Psoas muscle (tissue), 8 donors: ENCODE results near the gene WIPF1. TPM values are rescaled to one million over a fixed set of nuclear protein-coding genes. Genes with fewer than 3 reads are reported as not detected.

Source experiments
- ATAC-seq, 4 donors: fragments of 200-7000 bp; cut with Tn5 transposase; one replicate each; pipeline ENCODE4 v1.9.1; 2020; ENCODE audit warnings: moderate library complexity in 3 of 4, mild to moderate bottlenecking in 2 of 4
- DNase-seq, 2 donors: peaks; one replicate each; pipeline ENCODE4 v3.0.0-alpha.2; 2020
- H3K27ac ChIP-seq: fragments of 200-600 bp; one replicate; pipeline ENCODE4 v1.8.0; 2022
- H3K27me3 ChIP-seq, 3 donors: fragments of 200-600 bp in 1 of 3; one replicate each; pipeline versions ENCODE4 v1.6.1 to v1.8.0; 2013 to 2022; ENCODE audit warnings: low read length in 2 of 3, mild to moderate bottlenecking in 2 of 3, moderate library complexity in 1 of 3; ENCODE audit not compliant: insufficient read depth in 3 of 3
- H3K36me3 ChIP-seq, 2 donors: fragments of 200-600 bp in 1 of 2; one replicate each; pipeline versions ENCODE4 v1.6.1 to v1.8.0; 2013 to 2022; ENCODE audit warnings: low read depth in 1 of 2, mild to moderate bottlenecking in 1 of 2, moderate library complexity in 1 of 2; ENCODE audit not compliant: insufficient read depth in 1 of 2
- H3K4me1 ChIP-seq: fragments of 200-600 bp; one replicate; pipeline ENCODE4 v1.8.0; 2022
- H3K4me3 ChIP-seq: fragments of 200-600 bp; one replicate; pipeline ENCODE4 v1.8.0; 2022; ENCODE audit warnings: mild to moderate bottlenecking
- H3K9me3 ChIP-seq: fragments of 200-600 bp; one replicate; pipeline ENCODE4 v1.8.0; 2022
- CTCF ChIP-seq: fragments of 200-600 bp; IDR thresholded peaks from one replicate; pipeline ENCODE4 v1.8.0; 2022; ENCODE audit warnings: antibody characterized with exemption
- WGBS, 3 donors: extraction: QIAGEN DNeasy Blood & Tissue Kit; methylation state at CpG; one replicate each; pipeline versions ENCODE4 v1.1.6 to v1.1.7; 2013; 5-methylcytosine and 5-hydroxymethylcytosine counted together
- intact Hi-C, 2 donors: fragments of 100-400 bp; cut with DNase I; formaldehyde crosslinking; loops; one replicate each; pipeline versions ENCODE4 v1.11.0 to v1.14.2; 2022
- polyA plus RNA-seq, 3 donors: library from polyadenylated mRNA; stranded (reverse); fragments of 200-250 nt; gene quantifications; one replicate each; pipeline ENCODE4 v1.2.3, GENCODE V29; 2013
- total RNA-seq, 4 donors: library from RNA; stranded (reverse); fragmentation: NEBNext Ultra II Directional in 2 of 4; extraction: Animal tissue kit (Norgen Biotek cat#: 25700) in 2 of 4; gene quantifications; one replicate each; pipeline versions ENCODE4 v1.2.1 to v1.2.4, GENCODE V29; 2021 to 2023
- donor health status: healthy with polysubstance abuse.
- donor health status: DM: no; HTN: no; CAD: no; lungs with moderate emphysema.
- donor health status: Bipolar disorder and iron deficiency.
- donor health status: healthy.
- donor health status: DM: yes; HTN: yes; CAD: no.
- donor health status: DM: no; HTN: no; CAD: no.
- donor health status: DM: no; HTN: no; CAD: no.
- donor health status: DM: yes; HTN: yes; CAD: no.

WIPF1 gene
- total and polyA plus RNA-seq, 7 donors = 3.4 to 10.0 (median 6.2) TPM

GRCh38 chr2:174590928-174591648 is 6.5 kb downstream of the WIPF1 start:
- no peaks in the 10 kb centered on the region for H3K9me3 ChIP-seq
- no peaks in the 10 kb centered on the region for H3K4me1 ChIP-seq
- DNase-seq (no peak), ATAC-seq (no peak)
- no peaks in the 10 kb centered on the region for H3K27me3 ChIP-seq
- H3K36me3 ChIP-seq = no peaks in the 10 kb centered on the region
- WGBS, 3 donors = 82 to 84% (median 83%) methylated on average over 5 of the region's 5 CpGs
- no peak for TF ChIP-seq CTCF
- no peak overlapping the region for H3K4me3 ChIP-seq
- H3K27ac ChIP-seq = no peak overlapping the region
- intact Hi-C loops = no loop called here

GRCh38 chr2:174590346-174590745 is 7.3 kb downstream of the WIPF1 start:
- no peaks in the 10 kb centered on the region for H3K36me3 ChIP-seq
- ATAC-seq (no peak), DNase-seq (no peak)
- intact Hi-C loops = no loop called here
- H3K9me3 ChIP-seq = no peaks in the 10 kb centered on the region
- H3K4me3 ChIP-seq = no peak overlapping the region
- 70 to 73% (median 72%) methylated on average over 4 of the region's 4 CpGs for WGBS, 3 donors
- no peak for TF ChIP-seq CTCF
- no peaks in the 10 kb centered on the region for H3K27me3 ChIP-seq
- H3K27ac ChIP-seq = no peak overlapping the region
- H3K4me1 ChIP-seq = no peaks in the 10 kb centered on the region

- intact Hi-C loops = no loop called here
- H3K27me3 ChIP-seq = no peaks in the 10 kb centered on the region
- no peak for ATAC-seq
- H3K9me3 ChIP-seq = no peaks in the 10 kb centered on the region
- H3K27ac ChIP-seq = no peak overlapping the region
- H3K4me1 ChIP-seq = no peaks in the 10 kb centered on the region
- no peak overlapping the region for H3K4me3 ChIP-seq
- no peaks in the 10 kb centered on the region for H3K36me3 ChIP-seq
- TF ChIP-seq CTCF = no peak
- no peak for DNase-seq
- 74 to 95% (median 81%) methylated on average over 2 of the region's 2 CpGs for WGBS, 3 donors
Measured at GRCh38 chr2:174589334-174589733, 8.3 kb downstream of the WIPF1 start.

GRCh38 chr2:174588463-174588862 is 9.1 kb downstream of the WIPF1 start:
- ATAC-seq = no peak
- no peak overlapping the region for H3K27ac ChIP-seq
- no peaks in the 10 kb centered on the region for H3K9me3 ChIP-seq
- no peaks in the 10 kb centered on the region for H3K4me1 ChIP-seq
- H3K27me3 ChIP-seq = no peaks in the 10 kb centered on the region
- no peak for DNase-seq
- no peak overlapping the region for H3K4me3 ChIP-seq
- intact Hi-C loops = no loop called here
- 76 to 90% (median 80%) methylated on average over 2 of the region's 2 CpGs for WGBS, 3 donors
- no peak for TF ChIP-seq CTCF
- peaks cover 0 to 2% of the 10 kb centered on the region in 2 donors for H3K36me3 ChIP-seq

GRCh38 chr2:174587579-174587978 is 10.0 kb downstream of the WIPF1 start:
- 78 to 88% (median 81%) methylated on average over 4 of the region's 4 CpGs for WGBS, 3 donors

More at GRCh38 chr2:174587579-174587978, 10.0 kb downstream of the WIPF1 start:
- Histone ChIP-seq H3K36me3 (peaks cover 0 to 5% of the 10 kb centered on the region in 2 donors), H3K4me3 (no peak overlapping the region), H3K9me3 (no peaks in the 10 kb centered on the region), H3K27me3 (no peaks in the 10 kb centered on the region), H3K4me1 (no peaks in the 10 kb centered on the region), H3K27ac (no peak overlapping the region)
- intact Hi-C loops = no loop called here
- DNase-seq (no peak), ATAC-seq (no peak)
- no peak for TF ChIP-seq CTCF
